AG04449 (cell line): Measurements from ENCODE around the gene ZFHX2.

ENCODE experiments used
- CTCF ChIA-PET: fragments of 350-600 bp; formaldehyde crosslinking; extraction: SDS; loops from one replicate; lab custom pipeline; 2021; ENCODE audit warnings: antibody characterized with exemption; lab: Yijun Ruan, JAX
- POLR2A ChIA-PET: fragments of 400-600, 350-600 bp; formaldehyde crosslinking; extraction: SDS; loops from one replicate; lab custom pipeline; 2020; ENCODE audit warnings: antibody characterized with exemption, inconsistent platforms; lab: Yijun Ruan, JAX
- DNase-seq: peaks from one replicate; pipeline ENCODE4 v3.0.0-alpha.2; 2010; ENCODE audit warnings: low read depth, low spot score
- H3K4me3 ChIP-seq: 2 replicates; pipeline ENCODE4 v1.5.1; 2011; ENCODE audit warnings: low read depth, mild to moderate bottlenecking, control low read depth, low read length
- CTCF ChIP-seq: IDR thresholded peaks from one replicate; pipeline ENCODE4 v1.5.1; 2011; ENCODE audit warnings: mild to moderate bottlenecking, moderate library complexity, low read length, control low read depth, inconsistent platforms; ENCODE audit not compliant: insufficient read depth; ENCODE audit errors: missing control alignments

ZFHX2 gene

GRCh38 chr14:23579739-23580138 is 28.2 kb upstream of the ZFHX2 start:
- no peak for TF ChIP-seq CTCF
- no peak overlapping the region for H3K4me3 ChIP-seq
- CTCF ChIA-PET = no interaction called here
- POLR2A ChIA-PET = no interaction called here
- no peak for DNase-seq

- no peak for DNase-seq
- POLR2A ChIA-PET = no interaction called here
- TF ChIP-seq CTCF = no peak
- H3K4me3 ChIP-seq = no peak overlapping the region
- CTCF ChIA-PET = no interaction called here
Observed at GRCh38 chr14:23579311-23579630, 27.7 kb upstream of the ZFHX2 start.

GRCh38 chr14:23578560-23579310 is 27.2 kb upstream of the ZFHX2 start, which contains the start of gene JPH4:
TSS of gene JPH4 (minus strand) at chr14:23578790. CDS start at chr14:23577453, 1,337 bp downstream.
- ChIA-PET POLR2A (no interaction called here), CTCF (interaction anchor here (1.3 kb wide), 1 partner anchor 10 kb away, joined by 4 read pairs; no protein-coding TSS in a partner anchor)
- no peak for DNase-seq
- H3K4me3 ChIP-seq = no peak within 1 kb of the TSS
- TF ChIP-seq CTCF = no peak

GRCh38 chr14:23577710-23578392 is 26.3 kb upstream of the ZFHX2 start:
- no peak overlapping the region for H3K4me3 ChIP-seq
- DNase-seq = no peak
- POLR2A ChIA-PET = no interaction called here
- no peak for TF ChIP-seq CTCF
- CTCF ChIA-PET = interaction anchor here (1.3 kb wide), 1 partner anchor 11 kb away, joined by 4 read pairs; no protein-coding TSS in a partner anchor

- DNase-seq = no peak
- no peak for TF ChIP-seq CTCF
- ChIA-PET POLR2A (no interaction called here), CTCF (interaction anchor here (1.3 kb wide), 1 partner anchor 11 kb away, joined by 4 read pairs; no protein-coding TSS in a partner anchor)
- no peak overlapping the region for H3K4me3 ChIP-seq
Observed at GRCh38 chr14:23577004-23577681, 25.6 kb upstream of the ZFHX2 start.
